GM12891 (cell line): ENCODE data around the gene JAG1.
"Not testable (repeated sequence)": the region's sequence is repeated elsewhere in the genome, so short reads cannot be mapped to it uniquely, and the experiment has no call there.

Experiments
- DNase-seq: peaks from one replicate; pipeline ENCODE4 v3.0.0; 2011; ENCODE audit warnings: low spot score; ENCODE audit not compliant: insufficient read length
- FAIRE-seq: peaks from 2 replicates; lab custom pipeline; 2011; peaks lifted over from hg19 to GRCh38; lab: Jason Lieb, UNC
- PAX5 ChIP-seq: IDR thresholded peaks from 2 replicates; pipeline ENCODE4 v1.6.1; 2011; ENCODE audit warnings: low read length, moderate library complexity, mild to moderate bottlenecking; ENCODE audit not compliant: insufficient read depth, severe bottlenecking
- POLR2A ChIP-seq: IDR thresholded peaks from 2 replicates; pipeline ENCODE4 v1.6.1; 2011; ENCODE audit warnings: low read depth, low read length, control low read depth
- POLR2AphosphoS5 ChIP-seq: IDR thresholded peaks from 2 replicates; pipeline ENCODE4 v1.6.1; 2011; ENCODE audit warnings: low read depth, low read length, control low read depth
- POU2F2 ChIP-seq: IDR thresholded peaks from 2 replicates; pipeline ENCODE4 v1.6.1; 2011; ENCODE audit warnings: low read depth, mild to moderate bottlenecking, control low read depth, low read length, moderate library complexity
- SPI1 ChIP-seq: IDR thresholded peaks from 2 replicates; pipeline ENCODE4 v1.6.1; 2011; ENCODE audit warnings: low read depth, low read length, control low read depth
- TAF1 ChIP-seq: IDR thresholded peaks from 2 replicates; pipeline ENCODE4 v1.6.1; 2011; ENCODE audit warnings: low read depth, low read length, control low read depth

JAG1 gene

GRCh38 chr20:10616212-10616611 lies 57.6 kb downstream of the JAG1 start:
- no peak for TF ChIP-seq SPI1
- TF ChIP-seq TAF1: no peak
- TF ChIP-seq POU2F2: no peak
- TF ChIP-seq POLR2A: no peak
- TF ChIP-seq PAX5: no peak
- TF ChIP-seq POLR2AphosphoS5: no peak
- DNase-seq: no peak
- no peak for FAIRE-seq

- FAIRE-seq (no peak), DNase-seq (no peak)
- TF ChIP-seq PAX5 (no peak), POLR2AphosphoS5 (no peak), POU2F2 (no peak), TAF1 (no peak), SPI1 (no peak), POLR2A (no peak)
These were observed 59.9 kb downstream of the JAG1 start for GRCh38 chr20:10613911-10614310.

GRCh38 chr20:10613426-10613825 lies 60.4 kb downstream of the JAG1 start:
- DNase-seq, FAIRE-seq: not testable (repeated sequence)

GRCh38 chr20:10611357-10611756 lies 62.4 kb downstream of the JAG1 start:
- FAIRE-seq (no peak), DNase-seq (peak; percentile 25)
- no peak for TF ChIP-seq PAX5
- no peak for TF ChIP-seq POLR2A
- no peak for TF ChIP-seq TAF1
- no peak for TF ChIP-seq POLR2AphosphoS5
- TF ChIP-seq POU2F2: no peak
- no peak for TF ChIP-seq SPI1

GRCh38 chr20:10610251-10610650 lies 63.5 kb downstream of the JAG1 start:
- TF ChIP-seq SPI1: no peak
- no peak for TF ChIP-seq POLR2AphosphoS5
- TF ChIP-seq PAX5: no peak
- TF ChIP-seq POLR2A: no peak
- TF ChIP-seq POU2F2: no peak
- TF ChIP-seq TAF1: no peak
- DNase-seq: no peak
- FAIRE-seq: no peak

GRCh38 chr20:10609770-10610169 lies 64.0 kb downstream of the JAG1 start:
- no peak for DNase-seq
- TF ChIP-seq TAF1 (no peak), POU2F2 (no peak), PAX5 (no peak), SPI1 (no peak), POLR2A (no peak), POLR2AphosphoS5 (no peak)
- FAIRE-seq: no peak

- TF ChIP-seq TAF1 (no peak), POLR2A (no peak), POLR2AphosphoS5 (no peak), POU2F2 (no peak)
- no peak for FAIRE-seq
- no peak for DNase-seq
These were observed 64.5 kb downstream of the JAG1 start for GRCh38 chr20:10609276-10609675.

- FAIRE-seq (no peak), DNase-seq (no peak)
- TF ChIP-seq PAX5: no peak
- no peak for TF ChIP-seq TAF1
- TF ChIP-seq SPI1: no peak
- no peak for TF ChIP-seq POLR2A
- no peak for TF ChIP-seq POU2F2
- TF ChIP-seq POLR2AphosphoS5: no peak
These were observed 68.1 kb downstream of the JAG1 start for GRCh38 chr20:10605547-10606195.

GRCh38 chr20:10604865-10605440 lies 68.8 kb downstream of the JAG1 start:
- TF ChIP-seq POLR2AphosphoS5 (no peak), POU2F2 (no peak), POLR2A (no peak), TAF1 (no peak), SPI1 (no peak), PAX5 (no peak)
- no peak for FAIRE-seq
- DNase-seq: no peak

- no peak for TF ChIP-seq PAX5
- FAIRE-seq (no peak), DNase-seq (no peak)
These were observed 69.6 kb downstream of the JAG1 start for GRCh38 chr20:10603971-10604864.

- no peak for FAIRE-seq
- TF ChIP-seq SPI1: no peak
- TF ChIP-seq TAF1: no peak
- no peak for TF ChIP-seq POLR2AphosphoS5
- TF ChIP-seq POLR2A: no peak
- no peak for TF ChIP-seq POU2F2
- no peak for DNase-seq
These were observed 70.4 kb downstream of the JAG1 start for GRCh38 chr20:10603378-10603777.
